Astrocyte (in vitro differentiated cells and primary cell): Measurements from ENCODE around the gene FAM174B. TPM values are rescaled to one million over a fixed set of nuclear protein-coding genes. Genes with fewer than 3 reads are reported as not detected.
A peak's percentile ranks its signal among the peaks of the same experiment; 100 is the strongest.

Source experiments
- DNase-seq: peaks from one replicate; pipeline ENCODE4 v3.0.0-alpha.2; 2010; ENCODE audit warnings: low read depth
- FAIRE-seq: peaks from 2 replicates; lab custom pipeline; 2011; peaks lifted over from hg19 to GRCh38; lab: Jason Lieb, UNC
- H2AFZ ChIP-seq: 2 replicates; pipeline ENCODE4 v1.6.0; 2012; ENCODE audit warnings: low read depth, low read length, inconsistent platforms
- H3K27ac ChIP-seq: 2 replicates; pipeline ENCODE4 v1.5.1; 2011; ENCODE audit warnings: low read depth, low read length, inconsistent platforms
- H3K27me3 ChIP-seq: 2 replicates; pipeline ENCODE4 v1.6.0; 2011; ENCODE audit warnings: low read length, inconsistent platforms; ENCODE audit not compliant: insufficient read depth
- H3K36me3 ChIP-seq: 2 replicates; pipeline ENCODE4 v1.5.1; 2011; ENCODE audit warnings: low read length, inconsistent platforms; ENCODE audit not compliant: insufficient read depth
- H3K4me1 ChIP-seq: 2 replicates; pipeline ENCODE4 v1.5.1; 2011; ENCODE audit warnings: low read length, inconsistent platforms; ENCODE audit not compliant: insufficient read depth
- H3K4me2 ChIP-seq: 2 replicates; pipeline ENCODE4 v1.6.0; 2012; ENCODE audit warnings: low read length, inconsistent platforms
- H3K4me3 ChIP-seq: 2 replicates; pipeline ENCODE4 v1.5.1; 2011; ENCODE audit warnings: low read depth, mild to moderate bottlenecking, low read length, inconsistent platforms; ENCODE audit not compliant: insufficient read depth
- H3K79me2 ChIP-seq: 2 replicates; pipeline ENCODE4 v1.6.0; 2012; ENCODE audit warnings: mild to moderate bottlenecking, low read length, inconsistent platforms; ENCODE audit not compliant: insufficient read depth
- H3K9ac ChIP-seq: 2 replicates; pipeline ENCODE4 v1.6.0; 2012; ENCODE audit warnings: mild to moderate bottlenecking, low read length, inconsistent platforms
- H3K9me3 ChIP-seq: 2 replicates; pipeline ENCODE4 v1.5.1; 2012; ENCODE audit warnings: low read depth, mild to moderate bottlenecking, low read length, inconsistent platforms; ENCODE audit not compliant: insufficient read depth
- H4K20me1 ChIP-seq: 2 replicates; pipeline ENCODE4 v1.6.0; 2012; ENCODE audit warnings: low read length, inconsistent platforms; ENCODE audit not compliant: insufficient read depth
- H3K27ac Mint-ChIP-seq: one replicate; pipeline ENCODE4 v1.8.0; 2021; ENCODE audit warnings: mild to moderate bottlenecking, mixed read lengths; ENCODE audit not compliant: unreplicated experiment
- H3K27me3 Mint-ChIP-seq: one replicate; pipeline ENCODE4 v1.8.0; 2021; ENCODE audit warnings: low read depth, mixed read lengths; ENCODE audit not compliant: unreplicated experiment
- H3K36me3 Mint-ChIP-seq: one replicate; pipeline ENCODE4 v1.8.0; 2021; ENCODE audit warnings: low read depth, mixed read lengths; ENCODE audit not compliant: unreplicated experiment
- H3K4me1 Mint-ChIP-seq: one replicate; pipeline ENCODE4 v1.8.0; 2021; ENCODE audit warnings: low read depth, mixed read lengths; ENCODE audit not compliant: unreplicated experiment
- H3K4me3 Mint-ChIP-seq: one replicate; pipeline ENCODE4 v1.8.0; 2021; ENCODE audit warnings: mild to moderate bottlenecking, moderate library complexity, mixed read lengths; ENCODE audit not compliant: unreplicated experiment
- H3K9me3 Mint-ChIP-seq: one replicate; pipeline ENCODE4 v1.8.0; 2021; ENCODE audit warnings: mild to moderate bottlenecking, mixed read lengths; ENCODE audit not compliant: unreplicated experiment
- EZH2 ChIP-seq: IDR thresholded peaks from 2 replicates; pipeline ENCODE4 v1.6.1; 2012; ENCODE audit warnings: mild to moderate bottlenecking, low read length, inconsistent platforms; ENCODE audit not compliant: insufficient read depth
- total RNA-seq: library from RNA; stranded (reverse); gene quantifications from 2 replicates; pipeline ENCODE4 v1.2.1, GENCODE V29; 2021
- TF ChIP-seq, protein P1 (sequence below): IDR thresholded peaks from 2 replicates; pipeline ENCODE4 v1.5.1; 2011; ENCODE audit warnings: low read depth, mild to moderate bottlenecking, inconsistent platforms, low read length, moderate library complexity; ENCODE audit not compliant: insufficient read depth

FAM174B gene
- total RNA-seq, 1 donor from 2014 or later = 11.2 TPM

DNA sequence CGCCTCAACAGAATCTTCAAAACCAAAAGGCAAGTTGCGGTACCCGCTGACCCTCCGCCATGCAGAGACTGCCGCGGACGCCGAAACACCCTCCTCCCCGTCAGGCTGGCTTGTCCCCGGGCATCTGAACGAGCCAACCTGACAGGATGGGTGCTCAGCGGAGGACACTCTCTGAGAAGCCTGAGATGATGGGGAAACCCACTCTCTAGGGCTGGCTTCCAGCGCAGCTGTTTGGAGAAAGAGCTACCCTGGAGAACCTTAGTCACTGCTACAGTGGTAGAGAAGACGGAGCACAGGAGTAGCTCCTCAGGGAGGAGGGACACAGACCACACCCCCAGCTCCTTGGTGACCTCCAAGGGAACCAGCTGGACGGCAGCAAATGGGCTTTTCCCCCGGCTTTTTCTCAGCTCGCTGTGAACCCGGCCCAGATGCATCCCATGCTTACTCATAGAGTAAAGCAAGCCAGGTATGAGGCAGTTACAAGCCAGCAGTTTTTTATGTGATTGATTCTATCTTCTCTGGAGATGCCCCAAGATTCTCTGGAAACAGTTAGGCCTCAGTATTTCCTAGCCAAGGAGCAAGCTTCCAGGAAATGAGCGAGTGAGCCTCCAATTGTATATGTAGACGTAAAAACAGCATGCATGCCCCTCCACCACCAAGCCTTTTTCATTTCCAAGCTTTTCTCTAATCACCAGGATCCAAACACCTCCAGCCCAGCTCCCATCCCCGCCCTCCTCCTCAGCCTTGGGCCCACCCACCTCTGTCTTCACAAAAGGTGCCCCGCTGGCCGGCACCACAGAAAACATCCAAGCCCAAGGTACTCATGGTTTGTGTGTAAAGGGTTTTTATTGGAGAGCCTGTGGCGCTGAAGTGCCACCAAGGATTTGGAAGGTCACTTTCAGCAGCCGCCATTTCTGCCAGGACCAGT lies 38.7 kb downstream of the FAM174B start:
- no peaks in the 10 kb centered on the region for H3K27me3 Mint-ChIP-seq
- no peaks in the 10 kb centered on the region for H3K27me3 ChIP-seq
- H3K4me3 ChIP-seq = no peak overlapping the region
- peak overlapping the region; percentile 34 for H3K9ac ChIP-seq
- H3K36me3 Mint-ChIP-seq = peaks cover 4% of the 10 kb centered on the region
- H3K27ac Mint-ChIP-seq = peak overlapping the region; percentile 62
- no peaks in the 10 kb centered on the region for H3K9me3 ChIP-seq
- H2AFZ ChIP-seq = no peak overlapping the region
- H3K4me2 ChIP-seq = peak overlapping the region; percentile 73
- H3K4me1 ChIP-seq = peaks cover 24% of the 10 kb centered on the region
- TF ChIP-seq, protein P1, sequence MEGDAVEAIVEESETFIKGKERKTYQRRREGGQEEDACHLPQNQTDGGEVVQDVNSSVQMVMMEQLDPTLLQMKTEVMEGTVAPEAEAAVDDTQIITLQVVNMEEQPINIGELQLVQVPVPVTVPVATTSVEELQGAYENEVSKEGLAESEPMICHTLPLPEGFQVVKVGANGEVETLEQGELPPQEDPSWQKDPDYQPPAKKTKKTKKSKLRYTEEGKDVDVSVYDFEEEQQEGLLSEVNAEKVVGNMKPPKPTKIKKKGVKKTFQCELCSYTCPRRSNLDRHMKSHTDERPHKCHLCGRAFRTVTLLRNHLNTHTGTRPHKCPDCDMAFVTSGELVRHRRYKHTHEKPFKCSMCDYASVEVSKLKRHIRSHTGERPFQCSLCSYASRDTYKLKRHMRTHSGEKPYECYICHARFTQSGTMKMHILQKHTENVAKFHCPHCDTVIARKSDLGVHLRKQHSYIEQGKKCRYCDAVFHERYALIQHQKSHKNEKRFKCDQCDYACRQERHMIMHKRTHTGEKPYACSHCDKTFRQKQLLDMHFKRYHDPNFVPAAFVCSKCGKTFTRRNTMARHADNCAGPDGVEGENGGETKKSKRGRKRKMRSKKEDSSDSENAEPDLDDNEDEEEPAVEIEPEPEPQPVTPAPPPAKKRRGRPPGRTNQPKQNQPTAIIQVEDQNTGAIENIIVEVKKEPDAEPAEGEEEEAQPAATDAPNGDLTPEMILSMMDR = no peak
- no peak for TF ChIP-seq EZH2
- no peaks in the 10 kb centered on the region for H3K79me2 ChIP-seq
- DNase-seq (peak; percentile 34), FAIRE-seq (no peak)
- no peak overlapping the region for H3K27ac ChIP-seq
- peaks cover 19% of the 10 kb centered on the region for H3K4me1 Mint-ChIP-seq
- no peaks in the 10 kb centered on the region for H3K9me3 Mint-ChIP-seq
- H3K4me3 Mint-ChIP-seq = no peak overlapping the region
- no peaks in the 10 kb centered on the region for H4K20me1 ChIP-seq
- no peaks in the 10 kb centered on the region for H3K36me3 ChIP-seq

DNA sequence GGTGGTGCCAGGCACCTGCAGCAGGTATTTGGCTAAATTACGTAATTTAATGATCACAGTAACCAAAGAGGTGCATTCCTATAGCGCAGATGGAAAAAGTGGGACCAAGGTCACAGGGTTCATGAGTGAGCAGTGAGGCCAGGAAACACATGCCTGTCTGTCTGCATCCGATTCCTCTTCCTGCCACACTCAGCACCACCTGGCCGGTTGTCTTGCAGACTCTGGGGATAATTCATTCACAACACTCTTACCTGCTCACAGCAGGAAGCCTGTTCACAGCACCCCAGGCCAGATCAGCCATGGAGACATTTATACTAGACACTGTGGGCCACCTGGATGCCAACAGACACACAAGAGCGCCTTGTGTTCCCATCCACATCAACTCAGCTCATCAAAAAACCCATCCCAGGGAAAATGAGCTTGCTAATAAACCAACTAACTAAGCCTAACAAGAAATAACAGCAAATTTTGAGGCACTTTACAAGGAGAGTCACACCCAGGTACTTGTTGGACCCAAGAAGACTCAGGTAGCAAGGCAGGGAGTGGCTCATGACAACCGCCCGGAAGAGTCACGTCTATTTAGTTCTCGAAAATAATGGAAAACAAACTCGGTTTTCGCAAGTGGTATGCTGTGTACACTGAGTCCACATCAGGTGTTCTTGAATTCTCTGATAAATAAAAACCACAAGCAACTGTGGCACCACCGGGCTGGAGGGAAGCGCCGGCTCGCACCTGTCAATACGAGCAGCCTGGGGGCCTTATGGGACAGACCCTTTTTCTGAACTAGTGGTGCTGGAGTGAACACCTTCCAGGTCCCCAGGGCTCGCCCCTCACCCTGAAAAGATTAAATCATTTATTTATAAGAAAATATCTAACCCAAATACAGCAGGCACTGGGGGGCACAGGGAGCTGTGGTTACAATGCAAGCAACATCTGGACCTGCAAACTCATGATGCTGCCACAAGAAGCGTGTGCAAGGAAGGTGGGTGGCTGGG lies 40.5 kb downstream of the FAM174B start:
- Histone ChIP-seq H3K4me1 (peaks cover 24% of the 10 kb centered on the region), H3K79me2 (no peaks in the 10 kb centered on the region), H3K9me3 (no peaks in the 10 kb centered on the region), H3K36me3 (no peaks in the 10 kb centered on the region), H3K27ac (no peak overlapping the region), H3K4me2 (no peak overlapping the region), H2AFZ (no peak overlapping the region), H3K4me3 (no peak overlapping the region), H4K20me1 (no peaks in the 10 kb centered on the region), H3K9ac (no peak overlapping the region), H3K27me3 (no peaks in the 10 kb centered on the region)
- H3K36me3 Mint-ChIP-seq = peaks cover 5% of the 10 kb centered on the region
- H3K4me1 Mint-ChIP-seq = peaks cover 19% of the 10 kb centered on the region
- TF ChIP-seq, protein P1 = no peak
- no peak for TF ChIP-seq EZH2
- H3K4me3 Mint-ChIP-seq = no peak overlapping the region
- no peaks in the 10 kb centered on the region for H3K9me3 Mint-ChIP-seq
- H3K27ac Mint-ChIP-seq = no peak overlapping the region
- no peaks in the 10 kb centered on the region for H3K27me3 Mint-ChIP-seq
- DNase-seq = no peak
- FAIRE-seq = no peak
